ENCODE results near the gene BCAS1. TPM values are rescaled to one million over a fixed set of nuclear protein-coding genes. Genes with fewer than 3 reads are reported as not detected.

The BCAS1 gene
- polyA plus RNA-seq, 1 of the 3 experiments (the other 2 are of a cell fraction): not detected

DNA sequence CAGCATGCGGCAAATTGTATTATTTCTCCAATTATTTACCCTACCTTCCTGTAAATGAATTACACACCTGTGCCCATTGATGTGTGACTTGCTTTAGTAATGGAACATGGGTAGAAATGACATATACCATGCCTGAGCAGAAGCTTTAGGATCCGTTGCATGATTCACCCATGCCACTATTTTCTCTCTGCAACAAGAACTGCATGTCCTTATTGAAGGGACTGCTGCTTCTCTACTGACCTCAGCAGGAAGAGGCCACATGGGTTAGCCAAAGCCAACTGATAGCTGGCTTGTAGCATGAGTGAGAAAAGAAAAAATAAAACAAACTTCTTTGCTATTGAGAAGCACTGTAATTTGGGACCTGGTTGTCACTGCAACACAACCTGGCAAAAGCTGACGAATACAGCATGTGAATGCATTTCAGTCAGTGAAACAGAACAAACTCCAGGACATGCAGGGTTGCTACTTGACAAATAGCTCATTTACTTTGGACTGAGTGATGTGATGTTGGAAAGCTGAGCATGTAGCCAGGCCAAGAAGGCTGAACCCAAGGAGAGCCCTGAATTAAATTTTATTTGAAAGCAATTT lies 99.2 kb downstream of the BCAS1 start:
- Histone ChIP-seq H3K36me3 (replicated peaks in 1 of 2; ENCODE audit: control insufficient read depth in 1 of 2, insufficient read depth in 2 of 2, low read length in 1 of 2) (no peaks in the 10 kb centered on the region), H3K4me1 (ENCODE audit: control insufficient read depth in 1 of 2, insufficient read depth in 2 of 2, low read depth in 1 of 2, low read length in 1 of 2) (no peaks in the 10 kb centered on the region), H3K27me3 (ENCODE audit: insufficient read depth) (no peaks in the 10 kb centered on the region; the same call in 1 of the 2 replicates), H3K9ac (no peak overlapping the region), H3K9me3 (no peaks in the 10 kb centered on the region), H3K4me2 (no peak overlapping the region), H2AFZ (ENCODE audit: low read depth) (no peak overlapping the region), H3F3A (replicated peaks; ENCODE audit: insufficient read depth) (no peaks in the 10 kb centered on the region), H3K4me3 (ENCODE audit: low read depth in 2 of 2, low read length in 1 of 2) (no peak overlapping the region), H3K9me2 (no peaks in the 10 kb centered on the region), H4K20me1 (ENCODE audit: insufficient read depth) (no peaks in the 10 kb centered on the region), H3K27ac (ENCODE audit: low read depth in 2 of 2, low read length in 1 of 2) (no peak overlapping the region), H3K79me2 (ENCODE audit: insufficient read depth) (no peaks in the 10 kb centered on the region)
- WGBS (ENCODE audit: low lambda C conversion rate): 52% methylated on average over 3 of the region's 3 CpGs
- DNase-seq: no peak
- ChIA-PET CTCF (no interaction called here), POLR2A (no interaction called here)
- TF ChIP-seq FOXM1 (IDR thresholded peaks at IDR 0.05; ENCODE audit: low read depth): no peak
- no peak for TF ChIP-seq TEAD4 (IDR thresholded peaks at IDR 0.05; ENCODE audit: borderline replicate concordance, insufficient read depth)
- no peak for TF ChIP-seq FOXJ3 (CRISPR knock-in tag; IDR thresholded peaks at IDR 0.05)
- no peak for TF ChIP-seq JUND (IDR thresholded peaks at IDR 0.05)
- no peak for TF ChIP-seq SIN3A (IDR thresholded peaks at IDR 0.05; ENCODE audit: borderline replicate concordance, low read depth, low read length)
- TF ChIP-seq RCOR1 (IDR thresholded peaks at IDR 0.05; ENCODE audit: low read length): no peak
- TF ChIP-seq, protein P1, sequence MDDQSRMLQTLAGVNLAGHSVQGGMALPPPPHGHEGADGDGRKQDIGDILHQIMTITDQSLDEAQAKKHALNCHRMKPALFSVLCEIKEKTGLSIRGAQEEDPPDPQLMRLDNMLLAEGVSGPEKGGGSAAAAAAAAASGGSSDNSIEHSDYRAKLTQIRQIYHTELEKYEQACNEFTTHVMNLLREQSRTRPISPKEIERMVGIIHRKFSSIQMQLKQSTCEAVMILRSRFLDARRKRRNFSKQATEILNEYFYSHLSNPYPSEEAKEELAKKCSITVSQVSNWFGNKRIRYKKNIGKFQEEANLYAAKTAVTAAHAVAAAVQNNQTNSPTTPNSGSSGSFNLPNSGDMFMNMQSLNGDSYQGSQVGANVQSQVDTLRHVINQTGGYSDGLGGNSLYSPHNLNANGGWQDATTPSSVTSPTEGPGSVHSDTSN (IDR thresholded peaks at IDR 0.05): no peak
- no peak for TF ChIP-seq RFX5 (IDR thresholded peaks at IDR 0.05; ENCODE audit: low read length)

DNA sequence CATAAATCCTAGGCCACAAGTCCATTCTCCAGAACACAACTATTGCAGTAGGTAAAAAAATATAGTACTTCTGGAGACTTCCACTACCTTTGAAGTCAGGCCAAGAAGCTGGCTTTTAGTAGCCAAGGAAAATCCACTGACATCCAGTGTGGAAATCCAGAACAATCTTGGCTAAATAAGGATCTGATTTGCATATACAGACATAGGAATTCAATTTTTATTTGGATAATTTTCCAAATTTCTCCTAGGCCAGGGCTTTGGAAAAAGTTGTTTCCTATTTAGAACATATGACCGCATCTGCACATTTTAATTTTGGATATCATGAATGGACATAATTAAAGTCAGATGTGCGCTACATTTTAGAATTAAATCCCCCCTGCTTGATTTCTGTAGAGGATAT lies 100.2 kb downstream of the BCAS1 start:
- TF ChIP-seq TAF1 (IDR thresholded peaks at IDR 0.05; ENCODE audit: borderline replicate concordance, low read depth, low read length) (no peak), TCF12 (IDR thresholded peaks at IDR 0.05) (no peak), EP300 (IDR thresholded peaks at IDR 0.05; ENCODE audit: borderline replicate concordance in 1 of 2, low read depth in 1 of 2, low read length in 1 of 2) (no peak), CHD2 (IDR thresholded peaks at IDR 0.05; ENCODE audit: low read length, partially characterized antibody) (no peak)
- TF ChIP-seq, protein P2, sequence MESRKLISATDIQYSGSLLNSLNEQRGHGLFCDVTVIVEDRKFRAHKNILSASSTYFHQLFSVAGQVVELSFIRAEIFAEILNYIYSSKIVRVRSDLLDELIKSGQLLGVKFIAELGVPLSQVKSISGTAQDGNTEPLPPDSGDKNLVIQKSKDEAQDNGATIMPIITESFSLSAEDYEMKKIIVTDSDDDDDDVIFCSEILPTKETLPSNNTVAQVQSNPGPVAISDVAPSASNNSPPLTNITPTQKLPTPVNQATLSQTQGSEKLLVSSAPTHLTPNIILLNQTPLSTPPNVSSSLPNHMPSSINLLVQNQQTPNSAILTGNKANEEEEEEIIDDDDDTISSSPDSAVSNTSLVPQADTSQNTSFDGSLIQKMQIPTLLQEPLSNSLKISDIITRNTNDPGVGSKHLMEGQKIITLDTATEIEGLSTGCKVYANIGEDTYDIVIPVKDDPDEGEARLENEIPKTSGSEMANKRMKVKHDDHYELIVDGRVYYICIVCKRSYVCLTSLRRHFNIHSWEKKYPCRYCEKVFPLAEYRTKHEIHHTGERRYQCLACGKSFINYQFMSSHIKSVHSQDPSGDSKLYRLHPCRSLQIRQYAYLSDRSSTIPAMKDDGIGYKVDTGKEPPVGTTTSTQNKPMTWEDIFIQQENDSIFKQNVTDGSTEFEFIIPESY (IDR thresholded peaks at IDR 0.05; ENCODE audit: borderline replicate concordance, low read depth): no peak
- TF ChIP-seq, protein P3, sequence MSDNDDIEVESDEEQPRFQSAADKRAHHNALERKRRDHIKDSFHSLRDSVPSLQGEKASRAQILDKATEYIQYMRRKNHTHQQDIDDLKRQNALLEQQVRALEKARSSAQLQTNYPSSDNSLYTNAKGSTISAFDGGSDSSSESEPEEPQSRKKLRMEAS (IDR thresholded peaks at IDR 0.05; ENCODE audit: low read depth): no peak
- TF ChIP-seq, protein P4, sequence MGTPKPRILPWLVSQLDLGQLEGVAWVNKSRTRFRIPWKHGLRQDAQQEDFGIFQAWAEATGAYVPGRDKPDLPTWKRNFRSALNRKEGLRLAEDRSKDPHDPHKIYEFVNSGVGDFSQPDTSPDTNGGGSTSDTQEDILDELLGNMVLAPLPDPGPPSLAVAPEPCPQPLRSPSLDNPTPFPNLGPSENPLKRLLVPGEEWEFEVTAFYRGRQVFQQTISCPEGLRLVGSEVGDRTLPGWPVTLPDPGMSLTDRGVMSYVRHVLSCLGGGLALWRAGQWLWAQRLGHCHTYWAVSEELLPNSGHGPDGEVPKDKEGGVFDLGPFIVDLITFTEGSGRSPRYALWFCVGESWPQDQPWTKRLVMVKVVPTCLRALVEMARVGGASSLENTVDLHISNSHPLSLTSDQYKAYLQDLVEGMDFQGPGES (IDR thresholded peaks at IDR 0.05; ENCODE audit: low read depth, low read length): no peak

More for the DNA sequence above, 100.2 kb downstream of the BCAS1 start:
- no peak overlapping the region for H3K4me2 ChIP-seq
- no peak overlapping the region for H3K27ac ChIP-seq (ENCODE audit: low read depth in 2 of 2, low read length in 1 of 2)
- whole genome bisulfite sequencing (ENCODE audit: low lambda C conversion rate): 36% methylated on average over 2 of the region's 2 CpGs
- ChIA-PET CTCF (interaction anchor here (1.4 kb wide), 1 partner anchor 12 kb away, joined by 4 read pairs; no protein-coding TSS in a partner anchor), POLR2A (no interaction called here)
- H3K4me3 ChIP-seq (ENCODE audit: low read depth in 2 of 2, low read length in 1 of 2): no peak overlapping the region
- H3K36me3 ChIP-seq (replicated peaks in 1 of 2; ENCODE audit: control insufficient read depth in 1 of 2, insufficient read depth in 2 of 2, low read length in 1 of 2): no peaks in the 10 kb centered on the region
- no peak overlapping the region for H3K9ac ChIP-seq
- no peaks in the 10 kb centered on the region for H3K79me2 ChIP-seq (ENCODE audit: insufficient read depth)
- no peaks in the 10 kb centered on the region for H3K9me3 ChIP-seq
- H3F3A ChIP-seq (replicated peaks; ENCODE audit: insufficient read depth): no peaks in the 10 kb centered on the region
- H3K9me2 ChIP-seq: no peaks in the 10 kb centered on the region
- H3K4me1 ChIP-seq (ENCODE audit: control insufficient read depth in 1 of 2, insufficient read depth in 2 of 2, low read depth in 1 of 2, low read length in 1 of 2): no peaks in the 10 kb centered on the region
- DNase-seq: no peak
- H2AFZ ChIP-seq (ENCODE audit: low read depth): no peak overlapping the region
- H4K20me1 ChIP-seq (ENCODE audit: insufficient read depth): no peaks in the 10 kb centered on the region
- no peaks in the 10 kb centered on the region; the same call in 1 of the 2 replicates for H3K27me3 ChIP-seq (ENCODE audit: insufficient read depth)

Measured in SK-N-SH (cell line).